A549 (cell line): ENCODE measurements around the gene DPP10. TPM values are rescaled to one million over a fixed set of nuclear protein-coding genes. Genes with fewer than 3 reads are reported as not detected.

Source experiments
- ATAC-seq, 2 experiments: fragments of 200-7000 bp in 1 of 2; fragments of >200 bp in 1 of 2; cut with Nextera tagmentation in 1 of 2; cut with Tn5 transposase in 1 of 2; 3 replicates each; pipeline versions ENCODE4 v1.8.0 to v1.9.1; 2018 to 2020; ENCODE audit warnings: mild to moderate bottlenecking in 1 of 2, moderate library complexity in 1 of 2
- CTCF ChIA-PET: fragments of 300-600 bp; sonication (Branson Sonifier 250); formaldehyde crosslinking; extraction: SDS; loops from one replicate; lab custom pipeline; 2021; ENCODE audit warnings: antibody characterized with exemption, inconsistent platforms; lab: Yijun Ruan, JAX
- POLR2A ChIA-PET: fragments of 350-600 bp; formaldehyde crosslinking; extraction: SDS; loops from one replicate; lab custom pipeline; 2021; ENCODE audit warnings: antibody characterized with exemption, inconsistent platforms; lab: Yijun Ruan, JAX
- DNase-seq, 2 experiments: peaks; one replicate each; pipeline versions ENCODE4 v3.0.0 to v3.0.0-alpha.2; 2011 to 2016; ENCODE audit warnings: low read depth in 1 of 2, low spot score in 1 of 2
- FAIRE-seq: peaks from 2 replicates; lab custom pipeline; 2011; peaks lifted over from hg19 to GRCh38; lab: Jason Lieb, UNC
- H3K27ac ChIP-seq, 2 experiments: fragments of >200 bp; sonication (Bioruptor Twin); formaldehyde crosslinking; 3 replicates each; pipeline ENCODE4 v1.5.1; 2016 to 2017
- H3K4me1 ChIP-seq: fragments of >200 bp; sonication (Bioruptor Twin); formaldehyde crosslinking; 3 replicates; pipeline ENCODE4 v1.6.1; 2016
- H3K4me2 ChIP-seq: fragments of >200 bp; sonication (Bioruptor Twin); formaldehyde crosslinking; 3 replicates; pipeline ENCODE4 v1.6.1; 2016
- H3K4me3 ChIP-seq: fragments of >200 bp; sonication (Bioruptor Twin); formaldehyde crosslinking; 3 replicates; pipeline ENCODE4 v1.5.1; 2016
- H3K9me3 ChIP-seq: fragments of >200 bp; sonication (Bioruptor Twin); formaldehyde crosslinking; 3 replicates; pipeline ENCODE4 v1.6.1; 2016
- BHLHE40 ChIP-seq: IDR thresholded peaks from 2 replicates; pipeline ENCODE4 v1.6.1; 2012; ENCODE audit warnings: low read depth, low read length, inconsistent platforms
- CBX8 ChIP-seq: fragments of 200-600 bp; sonication (generic); IDR thresholded peaks from 2 replicates; pipeline ENCODE4 v1.6.1; 2016
- CHD4 ChIP-seq: fragments of 200-600 bp; sonication (generic); IDR thresholded peaks from 2 replicates; pipeline ENCODE4 v1.6.1; 2016; ENCODE audit warnings: antibody characterized with exemption, mild to moderate bottlenecking, borderline replicate concordance
- EHF ChIP-seq: fragments of 250-450 bp; sonication (Bioruptor Pico); IDR thresholded peaks from 2 replicates; pipeline ENCODE4 v1.5.0; 2020; ENCODE audit warnings: mild to moderate bottlenecking
- EHMT2 ChIP-seq: fragments of 200-600 bp; sonication (generic); IDR thresholded peaks from 2 replicates; pipeline ENCODE4 v1.6.1; 2016; ENCODE audit warnings: antibody characterized with exemption, low read depth, mild to moderate bottlenecking, moderate library complexity
- FOSL2 ChIP-seq, 2 experiments: fragments of 450-650 bp in 1 of 2; fragments of >200 bp in 1 of 2; sonication (Bioruptor Twin) in 1 of 2; formaldehyde crosslinking; IDR thresholded peaks; 2 replicates each; pipeline versions ENCODE4 v1.5.0 to v1.6.1; 2016 to 2020; ENCODE audit warnings: mild to moderate bottlenecking in 1 of 2, moderate library complexity in 1 of 2
- HDAC2 ChIP-seq: fragments of 200-600 bp; sonication (generic); IDR thresholded peaks from 2 replicates; pipeline ENCODE4 v1.6.1; 2016
- HES2 ChIP-seq: fragments of >200 bp; sonication (Bioruptor Twin); formaldehyde crosslinking; IDR thresholded peaks from 2 replicates; pipeline ENCODE4 v1.6.1; 2016
- HEYL ChIP-seq: fragments of 250-450 bp; sonication (Bioruptor Pico); IDR thresholded peaks from 2 replicates; pipeline ENCODE4 v1.8.0; 2021; ENCODE audit warnings: mild to moderate bottlenecking, moderate library complexity
- HOXB13 ChIP-seq: fragments of 250-450 bp; sonication (Bioruptor Pico); IDR thresholded peaks from 2 replicates; pipeline ENCODE4 v1.5.0; 2020; ENCODE audit warnings: low read depth, mild to moderate bottlenecking, moderate library complexity
- HOXB5 ChIP-seq: fragments of 250-450 bp; sonication (Bioruptor Pico); IDR thresholded peaks from 2 replicates; pipeline ENCODE4 v1.5.0; 2020; ENCODE audit warnings: mild to moderate bottlenecking, moderate library complexity
- JUNB ChIP-seq: fragments of >200 bp; sonication (Bioruptor Twin); formaldehyde crosslinking; IDR thresholded peaks from 2 replicates; pipeline ENCODE4 v1.6.1; 2016
- KDM5A ChIP-seq: fragments of 200-600 bp; sonication (generic); IDR thresholded peaks from 2 replicates; pipeline ENCODE4 v1.6.1; 2016; ENCODE audit warnings: antibody characterized with exemption, mild to moderate bottlenecking
- MAFK ChIP-seq: fragments of 450-650 bp; IDR thresholded peaks from 2 replicates; pipeline ENCODE4 v1.6.1; 2014; ENCODE audit not compliant: partially characterized antibody
- NFE2L2 ChIP-seq: fragments of 150-350 bp; conservative IDR thresholded peaks from 2 replicates; pipeline ENCODE4 v1.6.1; 2014; ENCODE audit warnings: low read length
- PBX3 ChIP-seq: IDR thresholded peaks from 2 replicates; pipeline ENCODE4 v1.6.1; 2012
- RARB ChIP-seq: fragments of 250-450 bp; sonication (Bioruptor Pico); IDR thresholded peaks from 2 replicates; pipeline ENCODE4 v1.8.0; 2021; ENCODE audit warnings: mild to moderate bottlenecking, moderate library complexity
- RCOR1 ChIP-seq: fragments of 150-350 bp; IDR thresholded peaks from 2 replicates; pipeline ENCODE4 v1.6.1; 2014; ENCODE audit warnings: antibody characterized with exemption, low read length, low read depth
- RNF2 ChIP-seq: fragments of 200-600 bp; sonication (generic); IDR thresholded peaks from 2 replicates; pipeline ENCODE4 v1.6.1; 2016; ENCODE audit warnings: low read depth, mild to moderate bottlenecking, antibody characterized with exemption, moderate library complexity, borderline replicate concordance
- SMC3 ChIP-seq: fragments of >200 bp; sonication (Bioruptor Twin); formaldehyde crosslinking; IDR thresholded peaks from 3 replicates; pipeline ENCODE4 v1.6.1; 2018; ENCODE audit warnings: inconsistent platforms
- TP53 ChIP-seq: fragments of 250-450 bp; sonication (Bioruptor Pico); IDR thresholded peaks from 2 replicates; pipeline ENCODE4 v1.5.0; 2021; ENCODE audit warnings: mild to moderate bottlenecking, moderate library complexity
- ZC3H11A ChIP-seq: fragments of 450-650 bp; IDR thresholded peaks from 2 replicates; pipeline ENCODE4 v1.6.1; 2014; ENCODE audit warnings: antibody characterized with exemption, mild to moderate bottlenecking
- ZFP36 ChIP-seq: fragments of 450-650 bp; IDR thresholded peaks from 2 replicates; pipeline ENCODE4 v1.6.1; 2014; ENCODE audit warnings: borderline replicate concordance; ENCODE audit not compliant: partially characterized antibody
- ZSCAN20 ChIP-seq: fragments of 250-450 bp; sonication (Bioruptor Pico); IDR thresholded peaks from 2 replicates; pipeline ENCODE4 v1.8.0; 2022; ENCODE audit warnings: mild to moderate bottlenecking, moderate library complexity
- WGBS: methylation state at CpG from one replicate; pipeline ENCODE4 v1.1.6; 2017; ENCODE audit errors: missing lambda C conversion rate; 5-methylcytosine and 5-hydroxymethylcytosine counted together
- polyA plus RNA-seq, 4 experiments: library from polyadenylated mRNA; depleted of rRNA in 3 of 4; stranded (reverse); fragments of >200 nt; fragmentation: RNase III in 1 of 4; extraction: RNeasy Plus Mini Kit Qiagen cat#74134 plus additional on column Dnase treatment in 1 of 4; gene quantifications; 2 replicates in 3 of 4; 3 replicates in 1 of 4; pipeline ENCODE4 v1.2.3, GENCODE V29; 2011 to 2017
- TF ChIP-seq, protein P1 (sequence below): fragments of 150-350 bp; IDR thresholded peaks from 2 replicates; pipeline ENCODE4 v1.6.1; 2014; ENCODE audit warnings: low read depth, mild to moderate bottlenecking, low read length
- TF ChIP-seq, protein P2 (sequence below): fragments of >200 bp; sonication (Bioruptor Twin); formaldehyde crosslinking; IDR thresholded peaks from 3 replicates; pipeline ENCODE4 v1.6.1; 2016

The DPP10 gene
- polyA plus RNA-seq, 2 of the 4 experiments (the other 2 are of a cell fraction), result not detected

- Histone ChIP-seq H3K4me3 (no peak overlapping the region), H3K9me3 (no peaks in the 10 kb centered on the region), H3K4me2 (no peak overlapping the region), H3K27ac (no peak overlapping the region), H3K4me1 (no peaks in the 10 kb centered on the region)
- ChIA-PET POLR2A (no interaction called here), CTCF (no interaction called here)
- TF ChIP-seq CHD4, result no peak
- TF ChIP-seq HDAC2, result no peak
- no peak for TF ChIP-seq HOXB13
- TF ChIP-seq MAFK, result no peak
- TF ChIP-seq EHF (CRISPR knock-in tag), result no peak
- no peak for TF ChIP-seq RARB
- TF ChIP-seq, protein P1, sequence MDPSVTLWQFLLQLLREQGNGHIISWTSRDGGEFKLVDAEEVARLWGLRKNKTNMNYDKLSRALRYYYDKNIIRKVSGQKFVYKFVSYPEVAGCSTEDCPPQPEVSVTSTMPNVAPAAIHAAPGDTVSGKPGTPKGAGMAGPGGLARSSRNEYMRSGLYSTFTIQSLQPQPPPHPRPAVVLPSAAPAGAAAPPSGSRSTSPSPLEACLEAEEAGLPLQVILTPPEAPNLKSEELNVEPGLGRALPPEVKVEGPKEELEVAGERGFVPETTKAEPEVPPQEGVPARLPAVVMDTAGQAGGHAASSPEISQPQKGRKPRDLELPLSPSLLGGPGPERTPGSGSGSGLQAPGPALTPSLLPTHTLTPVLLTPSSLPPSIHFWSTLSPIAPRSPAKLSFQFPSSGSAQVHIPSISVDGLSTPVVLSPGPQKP, result no peak
- TF ChIP-seq TP53 (CRISPR knock-in tag), result no peak
- TF ChIP-seq NFE2L2, result no peak
- no peak for TF ChIP-seq RNF2
- TF ChIP-seq, protein P2, sequence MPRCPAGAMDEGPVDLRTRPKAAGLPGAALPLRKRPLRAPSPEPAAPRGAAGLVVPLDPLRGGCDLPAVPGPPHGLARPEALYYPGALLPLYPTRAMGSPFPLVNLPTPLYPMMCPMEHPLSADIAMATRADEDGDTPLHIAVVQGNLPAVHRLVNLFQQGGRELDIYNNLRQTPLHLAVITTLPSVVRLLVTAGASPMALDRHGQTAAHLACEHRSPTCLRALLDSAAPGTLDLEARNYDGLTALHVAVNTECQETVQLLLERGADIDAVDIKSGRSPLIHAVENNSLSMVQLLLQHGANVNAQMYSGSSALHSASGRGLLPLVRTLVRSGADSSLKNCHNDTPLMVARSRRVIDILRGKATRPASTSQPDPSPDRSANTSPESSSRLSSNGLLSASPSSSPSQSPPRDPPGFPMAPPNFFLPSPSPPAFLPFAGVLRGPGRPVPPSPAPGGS, result no peak
- TF ChIP-seq HEYL (CRISPR knock-in tag), result no peak
- no peak for TF ChIP-seq ZC3H11A
- no peak for TF ChIP-seq BHLHE40
- no peak for DNase-seq
- 3% methylated on average over 2 of the region's 2 CpGs for WGBS
- no peak for FAIRE-seq
- no peak for ATAC-seq
These were observed 856.8 kb downstream of the DPP10 start for GRCh38 chr2:115299199-115299598.

DNA sequence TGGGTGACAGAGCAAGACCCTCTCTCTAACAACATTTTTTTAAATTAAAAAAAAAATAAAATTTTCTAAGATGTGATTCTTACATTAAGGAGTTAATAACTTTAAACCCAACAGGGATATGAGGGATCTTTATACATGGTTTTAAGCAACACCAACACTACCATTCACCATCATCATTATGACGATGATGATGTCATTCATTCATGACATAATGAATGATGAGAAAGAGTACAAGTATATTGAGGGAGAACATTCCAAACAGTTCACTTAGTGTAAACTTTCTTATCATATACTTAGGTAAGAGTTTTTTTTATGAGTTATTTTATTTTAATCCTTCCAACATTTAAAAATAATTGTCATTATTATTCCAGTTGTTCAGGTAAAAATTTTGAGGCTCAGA lies 863.3 kb downstream of the DPP10 start:
- no peak overlapping the region for H3K4me3 ChIP-seq
- no peak for DNase-seq
- ATAC-seq, result no peak
- ChIA-PET CTCF (no interaction called here), POLR2A (no interaction called here)
- H3K4me1 ChIP-seq, result no peaks in the 10 kb centered on the region
- 0% methylated on average over 1 of the region's 1 CpG for WGBS
- no peak overlapping the region for H3K4me2 ChIP-seq
- FAIRE-seq, result no peak
- TF ChIP-seq HOXB13, result no peak
- TF ChIP-seq KDM5A, result no peak
- no peak for TF ChIP-seq FOSL2 (IDR thresholded peaks at IDR 0.05)
- no peak for TF ChIP-seq FOSL2 (CRISPR knock-in tag; IDR thresholded peaks at IDR 0.05)
- TF ChIP-seq EHF (CRISPR knock-in tag), result no peak
- no peak for TF ChIP-seq JUNB
- TF ChIP-seq ZSCAN20, result no peak
- TF ChIP-seq CBX8, result no peak
- no peak for TF ChIP-seq BHLHE40
- TF ChIP-seq ZFP36, result no peak
- TF ChIP-seq SMC3, result no peak
- no peak for TF ChIP-seq HDAC2
- no peak for TF ChIP-seq HOXB5 (CRISPR knock-in tag)
- TF ChIP-seq EHMT2, result no peak
- TF ChIP-seq HES2, result no peak
- TF ChIP-seq PBX3, result no peak
- TF ChIP-seq RCOR1, result no peak
- no peaks in the 10 kb centered on the region for H3K9me3 ChIP-seq
- H3K27ac ChIP-seq, result no peak overlapping the region
